Upper lobe of left lung (tissue), 6 donors: ENCODE measurements around the gene TRPC1. TPM values are rescaled to one million over a fixed set of nuclear protein-coding genes. Genes with fewer than 3 reads are reported as not detected.

Source experiments
- ATAC-seq, 2 donors: fragments of 200-7000 bp; cut with Tn5 transposase; one replicate each; pipeline ENCODE4 v1.9.1; 2022; ENCODE audit warnings: mild to moderate bottlenecking in 2 of 2, moderate library complexity in 2 of 2; ENCODE audit not compliant: low FRiP score in 2 of 2
- DNase-seq, 2 donors: peaks; one replicate each; pipeline ENCODE4 v3.0.0-alpha.2; 2019 to 2020
- H3K27ac ChIP-seq, 4 donors: fragments of 200-600 bp; sonication (generic); one replicate each; pipeline ENCODE4 v1.5.1; 2016 to 2019
- H3K27me3 ChIP-seq, 4 donors: fragments of 200-600 bp; sonication (generic); one replicate each; pipeline ENCODE4 v1.5.1; 2017 to 2019
- H3K36me3 ChIP-seq, 4 donors: fragments of 200-600 bp; sonication (generic); one replicate each; pipeline ENCODE4 v1.5.1; 2016 to 2019
- H3K4me1 ChIP-seq, 4 donors: fragments of 200-600 bp; sonication (generic); one replicate each; pipeline ENCODE4 v1.5.1; 2018 to 2019
- H3K4me3 ChIP-seq, 4 donors: fragments of 200-600 bp; sonication (generic); one replicate each; pipeline ENCODE4 v1.5.1; 2017 to 2019; ENCODE audit warnings: mild to moderate bottlenecking in 2 of 4, moderate library complexity in 1 of 4
- H3K9me3 ChIP-seq, 4 donors: fragments of 200-600 bp; sonication (generic); one replicate each; pipeline ENCODE4 v1.5.1; 2018 to 2019
- CTCF ChIP-seq, 6 experiments: fragments of 450-650 bp in 4 of 6; fragments of 200-600 bp in 2 of 6; sonication (generic) in 2 of 6; IDR thresholded peaks; one replicate each; pipeline ENCODE4 v1.5.1; 2016 to 2019; ENCODE audit warnings: antibody characterized with exemption in 6 of 6
- EP300 ChIP-seq, 4 donors: sonication (generic); formaldehyde crosslinking; IDR thresholded peaks; one replicate each; pipeline ENCODE4 v1.5.1; 2017; ENCODE audit warnings: antibody characterized with exemption in 4 of 4, control low read depth in 2 of 4
- POLR2A ChIP-seq, 4 donors: fragments of 450-650 bp; IDR thresholded peaks; one replicate each; pipeline ENCODE4 v1.5.1; 2016 to 2017; ENCODE audit warnings: antibody characterized with exemption in 4 of 4, mild to moderate bottlenecking in 2 of 4
- POLR2AphosphoS5 ChIP-seq, 2 donors: sonication (generic); formaldehyde crosslinking; IDR thresholded peaks; one replicate each; pipeline ENCODE4 v1.5.1; 2017; ENCODE audit warnings: antibody characterized with exemption in 2 of 2
- WGBS, 2 donors: methylation state at CpG; one replicate each; pipeline ENCODE4 v1.1.5; 2017 to 2018; 5-methylcytosine and 5-hydroxymethylcytosine counted together
- total RNA-seq, 6 donors: library from RNA; depleted of rRNA in 4 of 6; stranded (reverse); fragments of >200 nt in 4 of 6; gene quantifications; one replicate each; pipeline versions ENCODE4 v1.1.0 to v1.2.1, GENCODE V29; 2016 to 2021
- donor health status: DM: no; HTN: no; CAD: no; lungs with moderate emphysema.
- donor health status: DM: no; HTN: yes; CAD: no; lungs with severe emphysema.

Gene TRPC1
- total RNA-seq, 6 donors from 2014 or later, result 1.7 to 10.5 (median 5.4) TPM

- H3K9me3 ChIP-seq, result no peaks in the 10 kb centered on the region
- no peaks in the 10 kb centered on the region for H3K36me3 ChIP-seq
- peaks cover 0 to 6% (median 0%) of the 10 kb centered on the region in 4 donors for H3K27me3 ChIP-seq
- H3K4me3 ChIP-seq, result peak overlapping the region in 3 of 4 donors; percentile 87 to 94 (median 89)
- WGBS, 2 donors, result 70 to 84% methylated on average over 5 of the region's 5 CpGs
- no peak for ATAC-seq
- DNase-seq, result no peak
- peak overlapping the region in 1 of 4 donors; percentile 85 for H3K27ac ChIP-seq
- no peak for TF ChIP-seq POLR2A (IDR thresholded peaks at IDR 0.05)
- no peak for TF ChIP-seq POLR2AphosphoS5 (IDR thresholded peaks at IDR 0.05)
- peaks cover 6 to 20% (median 10%) of the 10 kb centered on the region in 4 donors for H3K4me1 ChIP-seq
These were observed 1.5 kb downstream of the TRPC1 start for GRCh38 chr3:142725357-142725739.

GRCh38 chr3:142726017-142726416 lies 2.2 kb downstream of the TRPC1 start:
- Histone ChIP-seq H3K27ac (no peak overlapping the region), H3K4me1 (peaks cover 6 to 20% (median 10%) of the 10 kb centered on the region in 4 donors), H3K27me3 (peaks cover 0 to 6% (median 0%) of the 10 kb centered on the region in 4 donors), H3K36me3 (no peaks in the 10 kb centered on the region), H3K9me3 (no peaks in the 10 kb centered on the region), H3K4me3 (no peak overlapping the region)
- no peak for TF ChIP-seq CTCF (IDR thresholded peaks at IDR 0.05)
- no peak for TF ChIP-seq POLR2A (IDR thresholded peaks at IDR 0.05)
- TF ChIP-seq POLR2AphosphoS5 (IDR thresholded peaks at IDR 0.05), result no peak
- no peak for TF ChIP-seq EP300 (IDR thresholded peaks at IDR 0.05)
- DNase-seq (no peak), ATAC-seq (no peak)
- 65 to 76% methylated on average over 1 of the region's 1 CpG for WGBS, 2 donors

- no peak for ATAC-seq
- Histone ChIP-seq H3K4me3 (no peak overlapping the region), H3K27me3 (no peaks in the 10 kb centered on the region), H3K27ac (no peak overlapping the region), H3K36me3 (no peaks in the 10 kb centered on the region), H3K4me1 (no peaks in the 10 kb centered on the region), H3K9me3 (no peaks in the 10 kb centered on the region)
- 88 to 90% methylated on average over 3 of the region's 3 CpGs for WGBS, 2 donors
- no peak for DNase-seq
- TF ChIP-seq POLR2A (IDR thresholded peaks at IDR 0.05), result no peak
These were observed 8.2 kb downstream of the TRPC1 start for GRCh38 chr3:142732066-142732465.

- Histone ChIP-seq H3K9me3 (no peaks in the 10 kb centered on the region), H3K27me3 (no peaks in the 10 kb centered on the region), H3K27ac (no peak overlapping the region), H3K4me3 (no peak overlapping the region), H3K36me3 (no peaks in the 10 kb centered on the region), H3K4me1 (no peaks in the 10 kb centered on the region)
- TF ChIP-seq POLR2A (IDR thresholded peaks at IDR 0.05) (no peak), CTCF (IDR thresholded peaks at IDR 0.05) (no peak), POLR2AphosphoS5 (IDR thresholded peaks at IDR 0.05) (no peak), EP300 (IDR thresholded peaks at IDR 0.05) (no peak)
- 92 to 94% methylated on average over 2 of the region's 2 CpGs for WGBS, 2 donors
- no peak for ATAC-seq
- no peak for DNase-seq
These were observed 11.0 kb downstream of the TRPC1 start for GRCh38 chr3:142734834-142735233.

- Histone ChIP-seq H3K27me3 (no peaks in the 10 kb centered on the region), H3K4me3 (no peak overlapping the region), H3K4me1 (no peaks in the 10 kb centered on the region), H3K27ac (no peak overlapping the region), H3K9me3 (no peaks in the 10 kb centered on the region), H3K36me3 (no peaks in the 10 kb centered on the region)
- no peak for DNase-seq
- no peak for TF ChIP-seq POLR2AphosphoS5 (IDR thresholded peaks at IDR 0.05)
- no peak for TF ChIP-seq EP300 (IDR thresholded peaks at IDR 0.05)
- TF ChIP-seq POLR2A (IDR thresholded peaks at IDR 0.05), result no peak
- TF ChIP-seq CTCF (IDR thresholded peaks at IDR 0.05), result no peak
- no peak for ATAC-seq
These were observed 11.6 kb downstream of the TRPC1 start for GRCh38 chr3:142735462-142735861.

GRCh38 chr3:142738396-142738795 lies 14.6 kb downstream of the TRPC1 start:
- H3K36me3 ChIP-seq, result no peaks in the 10 kb centered on the region
- H3K9me3 ChIP-seq, result no peaks in the 10 kb centered on the region
- ATAC-seq (no peak), DNase-seq (no peak)
- H3K4me1 ChIP-seq, result no peaks in the 10 kb centered on the region
- no peak overlapping the region for H3K27ac ChIP-seq
- no peak overlapping the region for H3K4me3 ChIP-seq
- TF ChIP-seq CTCF (IDR thresholded peaks at IDR 0.05) (no peak), EP300 (IDR thresholded peaks at IDR 0.05) (no peak), POLR2A (IDR thresholded peaks at IDR 0.05) (no peak), POLR2AphosphoS5 (IDR thresholded peaks at IDR 0.05) (no peak)
- H3K27me3 ChIP-seq, result no peaks in the 10 kb centered on the region
